ENCODE results near the gene PRKAG2.
"Not testable (repeated sequence)": the region's sequence is repeated elsewhere in the genome, so short reads cannot be mapped to it uniquely, and the experiment has no call there.

PRKAG2 gene

GRCh38 chr7:151849008-151849878 is 27.7 kb downstream of the PRKAG2 start:
- no peak for DNase-seq

- DNase-seq = no peak
These were observed 29.2 kb downstream of the PRKAG2 start for GRCh38 chr7:151847681-151848081.

DNA sequence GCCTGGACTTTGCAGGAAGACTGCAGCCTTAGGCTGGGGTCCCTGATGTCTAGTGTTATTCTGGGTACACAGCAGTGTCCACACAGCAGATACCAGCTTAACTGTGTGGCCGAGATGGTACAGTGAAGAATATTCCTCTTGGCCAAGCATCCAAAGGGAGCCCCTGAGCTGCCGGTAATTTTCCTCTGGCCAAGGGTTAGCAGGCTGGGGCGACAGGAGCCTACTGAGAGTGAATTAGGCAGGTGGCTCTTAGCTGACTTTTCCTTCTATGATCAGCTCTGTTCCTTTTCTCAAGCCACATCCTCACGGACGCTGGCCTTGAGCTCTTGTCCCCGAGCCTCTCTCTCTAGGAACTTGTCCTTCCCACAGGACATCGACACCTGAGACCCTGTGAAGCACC is 29.8 kb downstream of the PRKAG2 start:
- DNase-seq = no peak

- DNase-seq = no peak
These were observed 31.3 kb downstream of the PRKAG2 start for GRCh38 chr7:151845412-151846205.

- no peak for DNase-seq
These were observed 32.1 kb downstream of the PRKAG2 start for GRCh38 chr7:151844825-151845200.

DNA sequence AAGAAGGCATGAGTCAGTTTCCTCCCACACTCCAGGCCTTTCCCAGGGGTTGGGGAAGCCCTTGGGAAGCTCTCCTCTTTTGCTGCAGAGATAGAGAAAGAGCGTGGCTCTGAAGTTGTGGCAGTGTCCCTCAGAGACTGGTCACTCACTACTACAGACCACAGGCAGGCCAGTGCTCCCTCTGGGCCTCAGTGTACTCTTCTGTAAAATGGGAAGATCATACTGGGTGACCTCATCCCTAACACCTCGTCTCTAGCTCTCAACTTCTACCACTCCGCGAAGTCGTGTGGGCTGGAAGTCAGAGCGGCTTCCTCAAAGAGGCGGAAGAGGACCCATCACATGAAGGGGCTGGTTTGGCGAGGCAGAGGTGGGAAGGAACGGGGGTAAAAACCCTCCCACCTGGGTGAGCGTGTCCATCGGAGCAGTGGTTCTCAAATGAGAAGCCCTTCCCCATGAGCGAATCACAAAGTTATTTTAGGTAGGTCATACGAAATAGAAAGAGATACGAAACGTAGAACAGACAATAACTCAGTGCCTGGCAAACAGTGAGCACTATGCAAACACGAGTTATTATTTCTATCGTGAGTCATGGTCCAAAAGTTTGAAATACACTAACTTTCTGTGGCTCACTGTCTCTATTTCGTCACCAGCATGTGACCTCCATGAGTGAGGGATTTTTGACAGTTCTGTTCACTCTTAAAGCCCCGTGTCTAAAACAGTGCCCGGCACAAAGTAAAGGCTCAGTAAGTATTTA is 32.7 kb downstream of the PRKAG2 start:
- peak; percentile 51 for DNase-seq

DNA sequence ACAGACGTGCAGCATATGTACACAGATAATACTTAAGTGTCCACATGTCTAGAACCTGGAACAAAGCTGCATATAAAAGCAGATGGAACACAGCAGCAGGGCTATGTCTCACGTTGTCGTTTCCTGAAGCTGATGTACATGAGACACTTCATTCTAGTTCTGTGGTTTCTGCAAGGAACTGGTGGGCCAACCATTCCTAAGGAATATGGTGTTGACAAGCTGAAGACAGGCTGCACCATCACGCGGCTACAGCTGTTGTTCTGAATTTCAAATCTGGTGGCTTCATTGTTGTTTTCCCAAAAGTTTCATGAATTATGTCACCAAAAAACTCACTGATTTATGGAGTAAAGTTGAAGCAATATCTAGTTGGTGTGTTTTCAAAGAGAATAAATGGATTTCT is 33.7 kb downstream of the PRKAG2 start:
- DNase-seq = no peak

GRCh38 chr7:151841395-151842051 is 35.4 kb downstream of the PRKAG2 start:
- not testable (repeated sequence) for DNase-seq

DNA sequence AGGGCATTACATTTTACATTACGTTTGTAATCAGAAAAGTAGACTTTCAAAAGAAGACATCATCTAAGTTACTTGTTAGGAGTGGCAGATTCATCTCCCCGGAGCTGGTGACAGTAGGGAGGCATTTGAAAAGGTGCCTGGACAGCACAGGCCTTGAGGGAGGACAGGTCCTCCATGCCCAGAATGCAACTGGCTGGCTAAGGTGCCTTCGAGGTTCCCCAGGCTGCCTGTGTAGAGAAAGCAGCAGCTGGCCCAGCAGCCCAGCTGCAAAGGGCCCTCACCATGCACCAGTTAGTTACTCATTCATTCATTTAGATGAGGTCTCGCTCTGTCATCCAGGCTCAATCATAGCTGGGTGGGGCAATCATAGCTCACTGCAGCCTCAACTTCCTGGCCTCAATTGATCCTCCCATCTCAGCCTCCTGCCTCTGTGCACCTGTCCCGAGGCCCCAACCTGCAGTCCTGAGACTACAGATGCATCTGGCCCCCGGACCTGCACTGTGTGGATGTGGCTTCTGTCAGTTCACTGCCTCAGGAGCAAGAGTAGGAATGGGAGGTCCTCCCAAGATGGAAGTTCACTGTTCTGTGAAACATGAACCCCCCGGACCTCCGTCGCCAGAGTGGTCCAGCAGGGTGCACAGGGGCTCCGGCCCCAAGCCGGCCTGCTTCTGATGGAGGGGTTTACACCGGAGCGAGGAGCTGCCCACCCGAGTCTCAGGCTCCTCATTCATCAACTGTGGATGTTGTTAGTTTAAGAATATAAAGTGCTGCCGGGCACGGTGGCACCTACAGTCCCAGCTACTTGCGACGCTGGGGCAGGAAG is 36.6 kb downstream of the PRKAG2 start:
- DNase-seq = no peak

DNA sequence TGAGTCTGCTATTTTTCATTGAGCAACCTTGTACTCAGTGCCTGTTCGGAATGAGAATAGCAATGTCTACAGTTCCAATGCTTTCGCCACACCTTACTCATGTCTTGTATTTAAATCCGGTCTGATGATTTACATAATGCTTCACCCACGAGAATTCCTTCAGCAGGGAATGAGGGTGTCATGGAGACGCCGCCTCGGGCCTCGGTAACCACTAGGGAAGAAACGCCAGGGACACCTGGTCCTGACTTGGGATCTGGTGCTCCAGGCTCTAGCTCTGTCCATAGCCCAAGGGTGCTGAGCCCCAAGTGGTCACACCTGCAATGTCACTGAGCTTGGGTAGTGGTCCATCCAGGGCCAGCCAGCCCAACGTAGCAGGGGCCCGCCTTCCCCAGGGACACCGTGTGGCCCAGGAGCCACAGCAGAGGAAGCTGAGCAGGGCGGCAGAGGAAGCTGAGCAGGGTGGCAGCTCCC is 37.4 kb downstream of the PRKAG2 start:
- no peak for DNase-seq

- DNase-seq = no peak
These were observed 38.0 kb downstream of the PRKAG2 start for GRCh38 chr7:151838861-151839381.

DNA sequence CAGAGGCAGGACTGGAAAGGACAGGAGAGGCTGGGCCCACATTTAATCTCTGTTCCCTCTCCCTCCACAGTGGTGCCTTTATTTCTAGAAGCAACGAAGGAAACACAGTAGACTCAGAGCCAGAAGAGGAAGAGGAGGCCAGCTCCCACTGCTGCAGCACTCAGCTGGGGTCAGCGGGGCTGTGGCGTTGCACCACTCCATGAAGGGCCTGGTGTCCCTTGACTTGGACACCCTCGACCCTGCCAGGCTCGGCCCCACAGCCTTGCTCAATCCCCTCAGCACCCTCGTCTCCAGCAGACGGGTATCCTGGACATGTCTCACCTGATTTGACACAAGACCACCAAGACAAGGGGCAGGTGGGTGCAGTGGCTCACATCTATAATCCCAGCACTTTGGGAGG is 38.8 kb downstream of the PRKAG2 start:
- no peak for DNase-seq

DNA sequence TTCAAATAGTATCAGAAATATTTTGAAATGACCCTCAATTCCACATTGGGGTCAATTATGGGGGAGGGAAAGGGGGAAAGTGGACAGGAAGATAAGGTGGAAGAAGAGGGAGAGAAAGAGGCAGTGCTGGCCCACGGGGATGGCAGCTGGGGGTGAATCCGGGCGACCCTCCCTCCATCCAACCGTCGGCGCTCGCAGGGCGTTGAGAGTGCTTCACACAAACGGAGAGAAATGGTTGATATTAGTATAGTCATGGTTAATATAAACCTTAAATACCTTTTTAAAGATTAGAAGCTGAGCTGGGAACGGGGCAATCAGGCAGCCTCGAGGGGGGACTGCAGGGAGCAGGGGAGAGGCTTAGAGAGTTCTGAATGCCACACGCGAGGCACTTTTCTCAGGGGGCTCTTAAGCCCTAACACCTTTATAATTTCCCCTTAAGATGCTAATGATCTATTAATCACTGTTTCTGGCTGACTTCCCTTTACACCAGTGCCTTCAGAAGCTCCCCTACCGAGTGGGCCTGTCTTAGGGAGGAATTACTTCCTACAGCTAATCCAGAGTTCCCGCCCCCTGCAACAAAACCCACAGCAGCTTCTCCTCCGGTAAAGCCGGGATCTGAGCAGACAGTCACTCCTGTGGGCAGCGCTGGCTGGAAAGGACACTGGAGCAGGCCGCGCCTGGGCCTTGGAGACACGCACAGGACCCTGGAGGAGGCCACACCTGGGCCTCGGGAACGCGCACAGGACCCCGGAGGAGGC is 39.5 kb downstream of the PRKAG2 start:
- no peak for DNase-seq

GRCh38 chr7:151836927-151837205 is 40.0 kb downstream of the PRKAG2 start:
- DNase-seq = no peak

GRCh38 chr7:151836191-151836926 is 40.6 kb downstream of the PRKAG2 start:
- DNase-seq = no peak

GRCh38 chr7:151835636-151836035 is 41.3 kb downstream of the PRKAG2 start:
- DNase-seq = no peak

- no peak for DNase-seq
These were observed 42.5 kb downstream of the PRKAG2 start for GRCh38 chr7:151834271-151835035.

DNA sequence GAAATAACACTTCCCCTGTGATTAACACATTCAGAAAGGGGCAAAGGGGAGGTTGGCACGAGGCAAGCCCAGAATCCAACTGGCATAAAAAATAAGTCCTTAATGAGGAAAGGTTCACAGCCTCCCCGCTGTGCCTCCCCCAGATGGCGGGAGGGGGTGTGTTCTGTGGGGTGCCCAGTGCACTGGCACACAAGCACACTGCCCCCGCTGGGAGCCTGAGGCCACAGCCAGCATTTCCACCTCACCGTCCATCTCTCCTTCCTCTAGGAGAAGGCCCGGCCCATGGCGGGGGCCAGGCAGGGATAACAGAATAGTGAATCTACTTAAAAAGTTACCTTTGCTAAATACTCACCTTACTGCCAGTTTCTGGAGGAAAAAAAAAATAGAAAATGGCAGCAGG is 43.2 kb downstream of the PRKAG2 start:
- DNase-seq = no peak

GRCh38 chr7:151833213-151833651 is 43.7 kb downstream of the PRKAG2 start:
- DNase-seq = no peak

All from EL (cell line).